H1 (cell line): Measurements from ENCODE around the gene ABCC9. TPM values are rescaled to one million over a fixed set of nuclear protein-coding genes. Genes with fewer than 3 reads are reported as not detected.

ENCODE experiments used
- CTCF ChIA-PET: fragments of 300-600 bp; sonication (Branson Sonifier 250); formaldehyde crosslinking; loops from one replicate; lab custom pipeline; 2021; ENCODE audit not compliant: partially characterized antibody; lab: Charles Lee
- POLR2A ChIA-PET: fragments of 300-600 bp; sonication (Branson Sonifier 250); formaldehyde crosslinking; loops from one replicate; lab custom pipeline; 2021; ENCODE audit warnings: inconsistent platforms; ENCODE audit not compliant: partially characterized antibody; lab: Charles Lee
- DNase-seq, 2 experiments: peaks; one replicate each; pipeline versions ENCODE4 v3.0.0 to v3.0.0-alpha.2; 2010 to 2022; ENCODE audit warnings: low spot score in 2 of 2, low read depth in 1 of 2, mixed read lengths in 1 of 2
- FAIRE-seq: peaks from 2 replicates; lab custom pipeline; 2011; peaks lifted over from hg19 to GRCh38; lab: Jason Lieb, UNC
- H2AFZ ChIP-seq: 2 replicates; pipeline ENCODE4 v1.8.1; 2012; ENCODE audit warnings: low read length, inconsistent platforms
- H2AK5ac ChIP-seq: 2 replicates; pipeline ENCODE4 v1.6.1; 2013; ENCODE audit warnings: low read depth, low read length
- H2BK120ac ChIP-seq: replicated peaks from 2 replicates; pipeline ENCODE3; 2013; ENCODE audit warnings: low read depth, low read length, inconsistent platforms
- H2BK12ac ChIP-seq: 2 replicates; pipeline ENCODE4 v1.6.1; 2013; ENCODE audit warnings: low read depth, low read length
- H2BK15ac ChIP-seq: 2 replicates; pipeline ENCODE4 v1.6.1; 2013; ENCODE audit warnings: low read length
- H2BK20ac ChIP-seq: 2 replicates; pipeline ENCODE4 v1.6.1; 2013; ENCODE audit warnings: low read length
- H2BK5ac ChIP-seq: 2 replicates; pipeline ENCODE4 v1.6.1; 2013; ENCODE audit warnings: low read depth, low read length
- H3K14ac ChIP-seq: 2 replicates; pipeline ENCODE4 v1.6.1; 2013; ENCODE audit warnings: inconsistent platforms; ENCODE audit not compliant: insufficient read length
- H3K18ac ChIP-seq: 2 replicates; pipeline ENCODE4 v1.6.1; 2013; ENCODE audit warnings: low read length; ENCODE audit errors: extremely low read depth
- H3K23ac ChIP-seq: 2 replicates; pipeline ENCODE4 v1.6.1; 2013; ENCODE audit warnings: inconsistent platforms; ENCODE audit not compliant: insufficient read length
- H3K23me2 ChIP-seq: 2 replicates; pipeline ENCODE4 v1.6.1; 2013; ENCODE audit warnings: low read depth, low read length
- H3K27ac ChIP-seq: 2 replicates; pipeline ENCODE4 v1.6.1; 2011; ENCODE audit warnings: low read depth, low read length, inconsistent platforms
- H3K27me3 ChIP-seq, 4 experiments: replicated peaks in 1 of 4; 1 replicate in 1 of 4; 2 replicates in 3 of 4; pipeline versions ENCODE4 v1.6.1 to v1.8.1; 2011 to 2013; ENCODE audit warnings: low read length in 3 of 4, mild to moderate bottlenecking in 3 of 4, inconsistent platforms in 2 of 4, mixed read lengths in 2 of 4, moderate library complexity in 1 of 4; ENCODE audit not compliant: control insufficient read depth in 3 of 4, insufficient read depth in 3 of 4; ENCODE audit errors: extremely low read depth in 1 of 4
- H3K36me3 ChIP-seq, 4 experiments: 2 replicates each; pipeline versions ENCODE4 v1.6.1 to v1.8.1; 2011 to 2013; ENCODE audit warnings: mild to moderate bottlenecking in 4 of 4, low read length in 3 of 4, moderate library complexity in 2 of 4, control low read depth in 1 of 4, inconsistent platforms in 1 of 4; ENCODE audit not compliant: insufficient read depth in 4 of 4, control insufficient read depth in 2 of 4
- H3K4ac ChIP-seq: replicated peaks from 2 replicates; pipeline ENCODE3; 2013; ENCODE audit warnings: low read length, low read depth, mixed read lengths, inconsistent platforms; ENCODE audit not compliant: insufficient read length
- H3K4me1 ChIP-seq, 4 experiments: replicated peaks in 1 of 4; 1 replicate in 1 of 4; 2 replicates in 3 of 4; pipeline versions ENCODE4 v1.6.1 to v1.8.1; 2011 to 2013; ENCODE audit warnings: low read length in 3 of 4, inconsistent platforms in 2 of 4, mixed read lengths in 1 of 4; ENCODE audit not compliant: insufficient read depth in 4 of 4, control insufficient read depth in 3 of 4
- H3K4me2 ChIP-seq, 2 experiments: 2 replicates each; pipeline versions ENCODE4 v1.6.1 to v1.8.1; 2011 to 2013; ENCODE audit warnings: low read depth in 2 of 2, low read length in 2 of 2, control low read depth in 1 of 2, inconsistent platforms in 1 of 2, mild to moderate bottlenecking in 1 of 2; ENCODE audit not compliant: insufficient read depth in 1 of 2
- H3K4me3 ChIP-seq, 4 experiments: fragments of 200-600, 300-600 bp in 1 of 4; sonication (generic), shearing (Covaris generic), sonication (Bioruptor Twin) in 1 of 4; 2 replicates each; pipeline versions ENCODE4 v1.5.1 to v1.8.1; 2011 to 2016; ENCODE audit warnings: low read length in 4 of 4, low read depth in 3 of 4, control low read depth in 2 of 4, inconsistent platforms in 2 of 4, mild to moderate bottlenecking in 2 of 4, mixed read lengths in 1 of 4, moderate library complexity in 1 of 4; ENCODE audit not compliant: insufficient read depth in 2 of 4; ENCODE audit errors: extremely low read depth in 1 of 4
- H3K56ac ChIP-seq: replicated peaks from 2 replicates; pipeline ENCODE3; 2013; ENCODE audit warnings: low read depth, mild to moderate bottlenecking, mixed read lengths, low read length, inconsistent platforms; ENCODE audit not compliant: insufficient read length
- H3K79me1 ChIP-seq: 2 replicates; pipeline ENCODE4 v1.6.1; 2013; ENCODE audit warnings: low read depth, low read length, control low read depth
- H3K79me2 ChIP-seq, 2 experiments: 2 replicates each; pipeline versions ENCODE4 v1.6.1 to v1.8.1; 2012 to 2013; ENCODE audit warnings: low read length in 2 of 2, mild to moderate bottlenecking in 2 of 2, inconsistent platforms in 1 of 2; ENCODE audit not compliant: insufficient read depth in 2 of 2, control insufficient read depth in 1 of 2
- H3K9ac ChIP-seq, 4 experiments: replicated peaks in 1 of 4; 1 replicate in 1 of 4; 2 replicates in 3 of 4; pipeline versions ENCODE4 v1.6.1 to v1.8.1; 2011 to 2013; ENCODE audit warnings: low read depth in 3 of 4, low read length in 3 of 4, control low read depth in 2 of 4, mild to moderate bottlenecking in 2 of 4, moderate library complexity in 2 of 4, inconsistent platforms in 1 of 4; ENCODE audit errors: extremely low read depth in 1 of 4
- H3K9me3 ChIP-seq, 2 experiments: 2 replicates each; pipeline versions ENCODE4 v1.6.1 to v1.8.1; 2012 to 2013; ENCODE audit warnings: mild to moderate bottlenecking in 2 of 2, moderate library complexity in 2 of 2, control low read depth in 1 of 2, inconsistent platforms in 1 of 2, low read depth in 1 of 2, low read length in 1 of 2, mixed read lengths in 1 of 2; ENCODE audit not compliant: insufficient read depth in 2 of 2
- H4K20me1 ChIP-seq, 2 experiments: replicated peaks in 1 of 2; 2 replicates each; pipeline versions ENCODE3 to v1.8.1; 2011 to 2013; ENCODE audit warnings: inconsistent platforms in 2 of 2, low read length in 2 of 2, mild to moderate bottlenecking in 1 of 2; ENCODE audit not compliant: insufficient read depth in 2 of 2, control insufficient read depth in 1 of 2
- H4K5ac ChIP-seq: 2 replicates; pipeline ENCODE4 v1.6.1; 2013; ENCODE audit warnings: low read length, low read depth, mixed read lengths, inconsistent platforms; ENCODE audit not compliant: insufficient read length
- H4K8ac ChIP-seq: 2 replicates; pipeline ENCODE4 v1.8.0; 2013; ENCODE audit warnings: mild to moderate bottlenecking, moderate library complexity, low read length, inconsistent platforms; ENCODE audit not compliant: insufficient read depth; ENCODE audit errors: extremely low read depth
- H4K91ac ChIP-seq: replicated peaks from 2 replicates; pipeline ENCODE3; 2013; ENCODE audit warnings: low read length, mixed read lengths, inconsistent platforms; ENCODE audit not compliant: insufficient read length
- EP300 ChIP-seq, 2 experiments: IDR thresholded peaks; 1 replicate in 1 of 2; 2 replicates in 1 of 2; pipeline ENCODE4 v1.6.1; 2011 to 2012; ENCODE audit warnings: low read depth in 2 of 2, low read length in 2 of 2, mild to moderate bottlenecking in 2 of 2, borderline replicate concordance in 1 of 2, inconsistent platforms in 1 of 2, moderate library complexity in 1 of 2
- GTF2F1 ChIP-seq: IDR thresholded peaks from 2 replicates; pipeline ENCODE4 v1.6.1; 2012; ENCODE audit warnings: low read depth, low read length, improper control_type of control experiment, borderline replicate concordance
- KDM1A ChIP-seq: fragments of 200-600, 300-600 bp; sonication (generic); IDR thresholded peaks from 2 replicates; pipeline ENCODE4 v1.7.1; 2016; ENCODE audit warnings: mild to moderate bottlenecking, low read length, borderline replicate concordance
- NANOG ChIP-seq: IDR thresholded peaks from 2 replicates; pipeline ENCODE4 v1.6.1; 2011; ENCODE audit warnings: low read length, low read depth, mild to moderate bottlenecking, inconsistent platforms; ENCODE audit not compliant: insufficient read depth, poor library complexity, severe bottlenecking
- NRF1 ChIP-seq: IDR thresholded peaks from 2 replicates; pipeline ENCODE4 v1.6.1; 2011; ENCODE audit warnings: mild to moderate bottlenecking, low read depth, low read length, improper control_type of control experiment
- PHF8 ChIP-seq: fragments of 200-600 bp; sonication (generic); conservative IDR thresholded peaks from 2 replicates; pipeline ENCODE4 v1.7.1; 2012; ENCODE audit warnings: low read depth, mild to moderate bottlenecking, inconsistent platforms, low read length, moderate library complexity
- SIN3A ChIP-seq, 2 experiments: IDR thresholded peaks in 1 of 2; conservative IDR thresholded peaks in 1 of 2; 2 replicates each; pipeline ENCODE4 v1.6.1; 2011 to 2012; ENCODE audit warnings: low read length in 2 of 2, improper control_type of control experiment in 1 of 2, low read depth in 1 of 2, mild to moderate bottlenecking in 1 of 2
- SIRT6 ChIP-seq: IDR thresholded peaks from one replicate; pipeline ENCODE4 v1.7.1; 2012; ENCODE audit warnings: low read length, inconsistent platforms
- SP2 ChIP-seq: IDR thresholded peaks from 2 replicates; pipeline ENCODE4 v1.6.1; 2012; ENCODE audit warnings: mild to moderate bottlenecking, low read length, inconsistent platforms
- ZNF274 ChIP-seq: IDR thresholded peaks from 2 replicates; pipeline ENCODE4 v1.7.0; 2012; ENCODE audit warnings: low read length, borderline replicate concordance; ENCODE audit errors: extremely low read depth
- WGBS, 2 experiments: shearing (Covaris generic) in 1 of 2; methylation state at CpG; one replicate each; pipeline versions ENCODE4 v1.1.6 to v1.1.7; 2013 to 2015; ENCODE audit warnings: low lambda C conversion rate in 2 of 2, mixed read lengths in 2 of 2, inconsistent platforms in 1 of 2, low coverage in 1 of 2, missing lambda C conversion rate in 1 of 2; ENCODE audit not compliant: insufficient replicate concordance in 2 of 2, insufficient coverage in 1 of 2, insufficient read length in 1 of 2; ENCODE audit errors: extremely low coverage in 1 of 2, missing lambda C conversion rate in 1 of 2; 5-methylcytosine and 5-hydroxymethylcytosine counted together
- polyA plus RNA-seq, 7 experiments: library from polyadenylated mRNA; depleted of rRNA in 3 of 7; stranded (reverse) in 5 of 7; unstranded in 2 of 7; fragments of >200 nt in 5 of 7; fragments of 200-250 nt in 2 of 7; gene quantifications; 1 replicate in 5 of 7; 2 replicates in 1 of 7; 4 replicates in 1 of 7; pipeline versions ENCODE4 v1.2.1 to v1.2.3, GENCODE V29; 2011 to 2013; ENCODE audit warnings: missing spikeins in 2 of 7, mixed read lengths in 2 of 7
- total RNA-seq: library from RNA; stranded (reverse); fragmentation: NEBNext Ultra II Directional; extraction: Animal tissue kit (Norgen Biotek cat#: 25700); gene quantifications from 2 replicates; pipeline ENCODE4 v1.2.1, GENCODE V29; 2021
- TF ChIP-seq, protein P1 (sequence below), 3 experiments: IDR thresholded peaks; 1 replicate in 2 of 3; 2 replicates in 1 of 3; pipeline versions ENCODE4 v1.5.1 to v1.6.1; 2011; ENCODE audit warnings: low read length in 3 of 3, mild to moderate bottlenecking in 3 of 3, inconsistent platforms in 2 of 3, low read depth in 1 of 3, moderate library complexity in 1 of 3; ENCODE audit not compliant: insufficient read depth in 1 of 3; ENCODE audit errors: control extremely low read depth in 1 of 3

The ABCC9 gene
- total and polyA plus RNA-seq, 2 of the 8 experiments (the other 6 are each of a cell fraction or from before 2014, with no cell fraction given): under 0.01 TPM; not detected in 1

DNA sequence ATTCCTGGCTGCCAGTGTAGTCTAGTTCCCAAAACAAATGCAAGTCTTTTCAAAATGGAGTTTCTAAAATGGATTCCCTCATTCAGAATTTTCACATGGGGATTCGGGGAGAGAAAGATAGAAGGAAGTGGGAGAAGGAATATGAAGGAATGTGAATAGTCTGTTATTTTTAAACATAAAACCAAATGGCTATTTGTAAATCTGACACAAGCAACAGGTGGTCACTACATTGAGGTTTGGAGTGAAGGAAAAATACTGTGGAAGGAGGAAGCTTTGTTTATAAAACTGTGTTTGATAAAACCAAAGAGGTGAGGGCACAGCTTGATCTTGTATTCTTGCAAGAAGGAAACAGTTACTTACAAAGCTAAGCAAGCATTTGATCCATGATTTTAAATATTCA, 101.5 kb downstream of the ABCC9 start:
- no peak overlapping the region for H2BK12ac ChIP-seq
- no peak overlapping the region for H2BK120ac ChIP-seq
- no peaks in the 10 kb centered on the region for H3K36me3 ChIP-seq
- no peak overlapping the region for H3K18ac ChIP-seq
- H3K79me1 ChIP-seq: no peaks in the 10 kb centered on the region
- no peak overlapping the region for H4K5ac ChIP-seq
- H2BK15ac ChIP-seq: no peak overlapping the region
- no peaks in the 10 kb centered on the region for H4K20me1 ChIP-seq
- WGBS, 2 experiments: 92% methylated on average over 1 of the region's 1 CpG; no CpG with 5 or more reads in 1 of the 2 experiments
- DNase-seq (no peak), FAIRE-seq (no peak)
- no peaks in the 10 kb centered on the region for H3K79me2 ChIP-seq
- ChIA-PET POLR2A (no interaction called here), CTCF (no interaction called here)
- H2AFZ ChIP-seq: no peak overlapping the region
- H3K23ac ChIP-seq: no peak overlapping the region
- H2BK20ac ChIP-seq: no peak overlapping the region
- no peak overlapping the region for H4K8ac ChIP-seq
- no peak overlapping the region for H3K27ac ChIP-seq
- H3K9me3 ChIP-seq: no peaks in the 10 kb centered on the region
- no peak overlapping the region for H2BK5ac ChIP-seq
- H4K91ac ChIP-seq: no peak overlapping the region
- no peak overlapping the region for H3K4me3 ChIP-seq
- no peaks in the 10 kb centered on the region for H3K27me3 ChIP-seq
- no peak overlapping the region for H3K9ac ChIP-seq
- no peak overlapping the region for H3K4me2 ChIP-seq
- no peak overlapping the region for H3K4ac ChIP-seq
- H2AK5ac ChIP-seq: no peak overlapping the region
- no peaks in the 10 kb centered on the region for H3K23me2 ChIP-seq
- H3K14ac ChIP-seq: no peak overlapping the region
- H3K4me1 ChIP-seq: no peaks in the 10 kb centered on the region
- H3K56ac ChIP-seq: no peak overlapping the region
- no peak for TF ChIP-seq NRF1
- no peak for TF ChIP-seq KDM1A
- TF ChIP-seq NANOG: no peak
- TF ChIP-seq SIN3A (conservative IDR thresholded peaks at IDR 0.05 in 1 of 2, IDR thresholded peaks at IDR 0.05 in 1 of 2; ENCODE audit: low read depth in 1 of 2, low read length in 2 of 2): no peak
- TF ChIP-seq ZNF274: no peak
- TF ChIP-seq SIRT6: no peak
- no peak for TF ChIP-seq SP2
- no peak for TF ChIP-seq EP300 (IDR thresholded peaks at IDR 0.05; ENCODE audit: borderline replicate concordance in 1 of 2, low read depth in 2 of 2, low read length in 2 of 2)
- no peak for TF ChIP-seq GTF2F1
- no peak for TF ChIP-seq PHF8
- TF ChIP-seq, protein P1, sequence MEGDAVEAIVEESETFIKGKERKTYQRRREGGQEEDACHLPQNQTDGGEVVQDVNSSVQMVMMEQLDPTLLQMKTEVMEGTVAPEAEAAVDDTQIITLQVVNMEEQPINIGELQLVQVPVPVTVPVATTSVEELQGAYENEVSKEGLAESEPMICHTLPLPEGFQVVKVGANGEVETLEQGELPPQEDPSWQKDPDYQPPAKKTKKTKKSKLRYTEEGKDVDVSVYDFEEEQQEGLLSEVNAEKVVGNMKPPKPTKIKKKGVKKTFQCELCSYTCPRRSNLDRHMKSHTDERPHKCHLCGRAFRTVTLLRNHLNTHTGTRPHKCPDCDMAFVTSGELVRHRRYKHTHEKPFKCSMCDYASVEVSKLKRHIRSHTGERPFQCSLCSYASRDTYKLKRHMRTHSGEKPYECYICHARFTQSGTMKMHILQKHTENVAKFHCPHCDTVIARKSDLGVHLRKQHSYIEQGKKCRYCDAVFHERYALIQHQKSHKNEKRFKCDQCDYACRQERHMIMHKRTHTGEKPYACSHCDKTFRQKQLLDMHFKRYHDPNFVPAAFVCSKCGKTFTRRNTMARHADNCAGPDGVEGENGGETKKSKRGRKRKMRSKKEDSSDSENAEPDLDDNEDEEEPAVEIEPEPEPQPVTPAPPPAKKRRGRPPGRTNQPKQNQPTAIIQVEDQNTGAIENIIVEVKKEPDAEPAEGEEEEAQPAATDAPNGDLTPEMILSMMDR (IDR thresholded peaks at IDR 0.05; ENCODE audit: control extremely low read depth in 1 of 3, insufficient read depth in 1 of 3, low read depth in 1 of 3, low read length in 3 of 3): no peak
